PC-3 (cell line): Measurements from ENCODE around the gene TUFT1. TPM values are rescaled to one million over a fixed set of nuclear protein-coding genes. Genes with fewer than 3 reads are reported as not detected.

ENCODE experiments used
- ATAC-seq: fragments of 200-7000 bp; cut with Tn5 transposase; 2 replicates; pipeline ENCODE4 v1.9.1; 2020; ENCODE audit warnings: mild to moderate bottlenecking, moderate library complexity
- BruUV-seq: library from RNA; stranded (reverse); fragments of 400-500 nt; replicated peaks from 2 replicates; lab custom pipeline; 2021; lab: Mats Ljungman, UMichigan
- CTCF ChIA-PET: fragments of 300-600 bp; sonication (Branson Sonifier 250); formaldehyde crosslinking; loops from one replicate; lab custom pipeline; 2022; ENCODE audit warnings: antibody characterized with exemption; lab: Charles Lee
- POLR2A ChIA-PET: fragments of 300-600 bp; sonication (Branson Sonifier 250); formaldehyde crosslinking; loops from one replicate; lab custom pipeline; 2022; ENCODE audit warnings: antibody characterized with exemption; ENCODE audit not compliant: unreplicated experiment; lab: Charles Lee
- DNase-seq: peaks from one replicate; pipeline ENCODE4 v3.0.0-alpha.2; 2015
- H2AFZ ChIP-seq: fragments of 300-600 bp; sonication (generic); 2 replicates; pipeline ENCODE4 v1.6.0; 2016; ENCODE audit warnings: antibody characterized with exemption, low read length
- H3F3A ChIP-seq: fragments of 300-600 bp; sonication (generic); one replicate; pipeline ENCODE4 v1.6.0; 2017; ENCODE audit warnings: antibody characterized with exemption, low read length, control low read depth, mild to moderate bottlenecking; ENCODE audit not compliant: unreplicated experiment
- H3K27ac ChIP-seq: fragments of 300-600 bp; sonication (generic); 2 replicates; pipeline ENCODE4 v1.5.1; 2016; ENCODE audit warnings: mild to moderate bottlenecking, low read length
- H3K27me3 ChIP-seq: fragments of 300-600 bp; sonication (generic); 2 replicates; pipeline ENCODE4 v1.6.1; 2016; ENCODE audit warnings: low read length, mixed read lengths
- H3K36me3 ChIP-seq: fragments of 300-600 bp; sonication (generic); 2 replicates; pipeline ENCODE4 v1.6.1; 2016; ENCODE audit warnings: low read depth, mixed run types, low read length, mixed read lengths
- H3K4me1 ChIP-seq: fragments of 300-600 bp; sonication (generic); 2 replicates; pipeline ENCODE4 v1.5.1; 2016; ENCODE audit warnings: low read length; ENCODE audit not compliant: insufficient read depth
- H3K4me2 ChIP-seq: fragments of 300-600 bp; sonication (generic); 2 replicates; pipeline ENCODE4 v1.6.0; 2016; ENCODE audit warnings: low read length
- H3K4me3 ChIP-seq: fragments of 300-600 bp; sonication (generic); 2 replicates; pipeline ENCODE4 v1.5.1; 2016; ENCODE audit warnings: mild to moderate bottlenecking, low read length, mixed read lengths
- H3K79me2 ChIP-seq: fragments of 300-600 bp; sonication (generic); 2 replicates; pipeline ENCODE4 v1.6.1; 2017; ENCODE audit warnings: low read length, mixed read lengths
- H3K9ac ChIP-seq: fragments of 300-600 bp; sonication (generic); 2 replicates; pipeline ENCODE4 v1.6.0; 2016; ENCODE audit warnings: mild to moderate bottlenecking, low read length
- H3K9me2 ChIP-seq: fragments of 300-600 bp; sonication (generic); replicated peaks from 2 replicates; pipeline ENCODE4 v1.6.1; 2016; ENCODE audit warnings: mixed run types, low read length, mixed read lengths
- H3K9me3 ChIP-seq: fragments of 300-600 bp; sonication (generic); 2 replicates; pipeline ENCODE4 v1.6.1; 2016; ENCODE audit warnings: low read length, mixed read lengths
- H4K20me1 ChIP-seq: fragments of 300-600 bp; sonication (generic); 2 replicates; pipeline ENCODE4 v1.6.1; 2016; ENCODE audit warnings: low read length, mixed read lengths
- EZH2 ChIP-seq: fragments of 300-600 bp; sonication (generic); IDR thresholded peaks from one replicate; pipeline ENCODE4 v1.6.1; 2017; ENCODE audit warnings: antibody characterized with exemption, mild to moderate bottlenecking, low read length; ENCODE audit not compliant: unreplicated experiment
- EZH2phosphoT487 ChIP-seq: fragments of 300-600 bp; sonication (generic); IDR thresholded peaks from 2 replicates; pipeline ENCODE4 v1.6.1; 2018; ENCODE audit warnings: mild to moderate bottlenecking, antibody characterized with exemption, low read length, borderline replicate concordance
- intact Hi-C: fragments of 100-400 bp; cut with micrococcal nuclease; formaldehyde crosslinking; loops from 2 replicates; pipeline ENCODE4 v1.9.0; 2023
- total RNA-seq: library from RNA; depleted of rRNA; stranded (reverse); fragments of >200 nt; gene quantifications from 2 replicates; pipeline ENCODE4 v1.2.3, GENCODE V29; 2014
- TF ChIP-seq, protein P1 (sequence below): fragments of 300-600 bp; sonication (generic); conservative IDR thresholded peaks from 2 replicates; pipeline ENCODE4 v1.5.1; 2017; ENCODE audit warnings: antibody characterized with exemption, low read depth, mild to moderate bottlenecking, low read length

TUFT1 gene
- total RNA-seq, 1 experiment from 2014 or later, result 33.9 TPM

GRCh38 chr1:151540982-151541377, 871 bp downstream of the TUFT1 start:
- Histone ChIP-seq H3K9me3 (no peaks in the 10 kb centered on the region), H2AFZ (0 out of 2 replicates have a peak overlapping the region, but pooled peaks have one; percentile 5), H3K4me2 (peak overlapping the region; percentile 79), H3K9me2 (no peaks in the 10 kb centered on the region), H3K27me3 (no peaks in the 10 kb centered on the region), H4K20me1 (peaks cover 34% of the 10 kb centered on the region), H3K36me3 (peaks cover 6% of the 10 kb centered on the region; the same call in 1 of the 2 replicates), H3K4me1 (peaks cover 63% of the 10 kb centered on the region), H3K79me2 (peaks cover 57% of the 10 kb centered on the region), H3F3A (no peaks in the 10 kb centered on the region), H3K9ac (peak overlapping the region; percentile 72), H3K4me3 (peak overlapping the region; percentile 81), H3K27ac (peak overlapping the region; percentile 86)
- intact Hi-C loops, result loop anchor here (1.0 to 10.0 kb wide), 5 partner anchors 8 to 346 kb away; partner anchors contain the start of genes PIP5K1A, POGZ and VPS72
- DNase-seq (peak; percentile 37), ATAC-seq (no peak)
- BruUV-seq, result no TSS peak
- POLR2A ChIA-PET, result interaction anchor here (0.6 to 0.8 kb wide), 5 partner anchors 8 to 1278 kb away, joined by 3 to 4 read pairs (median 3); no protein-coding TSS in a partner anchor
- TF ChIP-seq EZH2phosphoT487, result no peak
- TF ChIP-seq, protein P1, sequence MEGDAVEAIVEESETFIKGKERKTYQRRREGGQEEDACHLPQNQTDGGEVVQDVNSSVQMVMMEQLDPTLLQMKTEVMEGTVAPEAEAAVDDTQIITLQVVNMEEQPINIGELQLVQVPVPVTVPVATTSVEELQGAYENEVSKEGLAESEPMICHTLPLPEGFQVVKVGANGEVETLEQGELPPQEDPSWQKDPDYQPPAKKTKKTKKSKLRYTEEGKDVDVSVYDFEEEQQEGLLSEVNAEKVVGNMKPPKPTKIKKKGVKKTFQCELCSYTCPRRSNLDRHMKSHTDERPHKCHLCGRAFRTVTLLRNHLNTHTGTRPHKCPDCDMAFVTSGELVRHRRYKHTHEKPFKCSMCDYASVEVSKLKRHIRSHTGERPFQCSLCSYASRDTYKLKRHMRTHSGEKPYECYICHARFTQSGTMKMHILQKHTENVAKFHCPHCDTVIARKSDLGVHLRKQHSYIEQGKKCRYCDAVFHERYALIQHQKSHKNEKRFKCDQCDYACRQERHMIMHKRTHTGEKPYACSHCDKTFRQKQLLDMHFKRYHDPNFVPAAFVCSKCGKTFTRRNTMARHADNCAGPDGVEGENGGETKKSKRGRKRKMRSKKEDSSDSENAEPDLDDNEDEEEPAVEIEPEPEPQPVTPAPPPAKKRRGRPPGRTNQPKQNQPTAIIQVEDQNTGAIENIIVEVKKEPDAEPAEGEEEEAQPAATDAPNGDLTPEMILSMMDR, result no peak
- TF ChIP-seq EZH2, result no peak
- CTCF ChIA-PET, result interaction anchor here (0.5 kb wide), 1 partner anchor 100 kb away, joined by 3 read pairs; no protein-coding TSS in a partner anchor

GRCh38 chr1:151541752-151542151, 1.6 kb downstream of the TUFT1 start:
- H3K27me3 ChIP-seq, result no peaks in the 10 kb centered on the region
- no peaks in the 10 kb centered on the region for H3K9me3 ChIP-seq
- peak overlapping the region; percentile 79 for H3K4me2 ChIP-seq
- CTCF ChIA-PET, result no interaction called here
- peaks cover 65% of the 10 kb centered on the region for H3K79me2 ChIP-seq
- no peak overlapping the region for H2AFZ ChIP-seq
- no peak overlapping the region for H3K27ac ChIP-seq
- TF ChIP-seq, protein P1, result no peak
- TF ChIP-seq EZH2 (no peak), EZH2phosphoT487 (no peak)
- DNase-seq (no peak), ATAC-seq (no peak)
- intact Hi-C loops, result loop anchor here (2.0 to 10.0 kb wide), 4 partner anchors 33 to 347 kb away; partner anchors contain the start of genes PIP5K1A, POGZ and VPS72
- H3K9me2 ChIP-seq, result no peaks in the 10 kb centered on the region
- peaks cover 63% of the 10 kb centered on the region for H3K4me1 ChIP-seq
- POLR2A ChIA-PET, result interaction anchor here (0.8 kb wide), 1 partner anchor 27 kb away, joined by 4 read pairs; no protein-coding TSS in a partner anchor
- no TSS peak for BruUV-seq
- H3K9ac ChIP-seq, result no peak overlapping the region
- H3F3A ChIP-seq, result peaks cover 6% of the 10 kb centered on the region
- peaks cover 40% of the 10 kb centered on the region for H4K20me1 ChIP-seq
- H3K4me3 ChIP-seq, result peak overlapping the region; percentile 81
- H3K36me3 ChIP-seq, result peaks cover 5% of the 10 kb centered on the region; the same call in 1 of the 2 replicates

- H3K4me2 ChIP-seq, result peak overlapping the region; percentile 79
- no TSS peak for BruUV-seq
- peak overlapping the region; percentile 81 for H3K4me3 ChIP-seq
- H3K36me3 ChIP-seq, result peaks cover 5% of the 10 kb centered on the region; the same call in 1 of the 2 replicates
- ATAC-seq, result no peak
- H3K9ac ChIP-seq, result no peak overlapping the region
- H2AFZ ChIP-seq, result no peak overlapping the region
- ChIA-PET POLR2A (no interaction called here), CTCF (interaction anchor here (0.6 kb wide), 1 partner anchor 31 kb away, joined by 6 read pairs; no protein-coding TSS in a partner anchor)
- no peaks in the 10 kb centered on the region for H3K9me2 ChIP-seq
- peaks cover 11% of the 10 kb centered on the region for H3F3A ChIP-seq
- peak; percentile 84 for DNase-seq
- no peak for TF ChIP-seq EZH2phosphoT487
- TF ChIP-seq, protein P1, result no peak
- no peak for TF ChIP-seq EZH2
- no peaks in the 10 kb centered on the region for H3K27me3 ChIP-seq
- H3K79me2 ChIP-seq, result peaks cover 65% of the 10 kb centered on the region
- H3K9me3 ChIP-seq, result no peaks in the 10 kb centered on the region
- intact Hi-C loops, result loop anchor here (10.0 kb wide), 1 partner anchor 348 kb away; the partner anchor contains the start of genes PIP5K1A and VPS72
- H3K4me1 ChIP-seq, result peaks cover 63% of the 10 kb centered on the region
- H4K20me1 ChIP-seq, result peaks cover 43% of the 10 kb centered on the region
- H3K27ac ChIP-seq, result no peak overlapping the region
Observed at GRCh38 chr1:151542710-151543129, 2.6 kb downstream of the TUFT1 start.
